Measurements from ENCODE around the gene FGFBP1.

DNA sequence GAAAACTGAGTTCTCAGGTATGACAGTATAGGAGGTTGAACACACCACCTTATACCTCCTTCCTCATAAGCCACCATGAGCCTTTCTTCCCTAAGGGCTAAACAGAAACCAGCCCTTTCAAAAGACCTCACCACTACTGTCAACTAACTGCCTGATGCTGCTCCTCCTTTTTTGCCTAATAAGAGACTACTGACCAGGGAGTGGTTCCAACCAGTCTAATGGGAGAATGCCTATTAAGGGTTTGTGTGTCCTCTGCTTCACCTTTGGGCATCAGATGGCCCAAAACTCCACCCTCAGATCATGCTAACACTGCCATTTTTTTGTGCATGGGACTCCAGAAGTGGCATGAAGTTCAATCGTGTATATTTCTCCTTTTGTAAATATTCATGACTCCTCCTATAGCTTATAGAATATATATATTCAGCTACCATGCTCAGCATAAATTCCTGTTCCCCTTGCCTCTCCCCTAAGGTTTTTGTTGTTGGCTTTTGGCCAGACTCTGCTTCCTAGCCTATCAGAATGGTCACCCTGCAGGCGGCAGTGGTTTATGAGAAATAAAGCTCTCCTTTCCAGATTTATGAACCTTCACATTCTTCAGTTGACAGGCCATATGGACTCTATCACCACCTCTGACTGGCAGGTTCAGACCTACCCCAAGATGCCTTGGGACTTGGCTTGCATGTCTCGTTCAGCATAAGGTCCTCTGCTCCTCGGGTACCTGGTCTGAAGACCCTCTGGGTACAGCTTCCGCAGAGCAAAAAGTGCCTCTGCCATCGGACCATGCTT lies 28.2 kb downstream of the FGFBP1 start:
- TF ChIP-seq GATA2 (IDR thresholded peaks at IDR 0.05; ENCODE audit: low read depth, low read length), result no peak
- TF ChIP-seq GATA3 (IDR thresholded peaks at IDR 0.05; ENCODE audit: low read depth, low read length), result no peak
